GM12878 (cell line): ENCODE measurements around the gene GAK. TPM values are rescaled to one million over a fixed set of nuclear protein-coding genes. Genes with fewer than 3 reads are reported as not detected.
"Not testable (repeated sequence)": the region's sequence is repeated elsewhere in the genome, so short reads cannot be mapped to it uniquely, and the experiment has no call there.

ENCODE experiments used
- ATAC-seq: fragments of 200-7000 bp; cut with Tn5 transposase; 3 replicates; pipeline ENCODE4 v1.9.1; 2020; ENCODE audit warnings: mild to moderate bottlenecking, moderate library complexity
- BruUV-seq: library from RNA; stranded (reverse); fragments of 400-500 nt; replicated peaks from 2 replicates; lab custom pipeline; 2021; lab: Mats Ljungman, UMichigan
- CTCF ChIA-PET: fragments of 300-600 bp; sonication (Branson Sonifier 250); formaldehyde crosslinking; extraction: SDS; loops from one replicate; lab custom pipeline; 2021; ENCODE audit warnings: inconsistent platforms; lab: Yijun Ruan, JAX
- POLR2A ChIA-PET: fragments of 350-600 bp; formaldehyde crosslinking; extraction: SDS; loops from one replicate; lab custom pipeline; 2021; ENCODE audit warnings: inconsistent platforms; lab: Charles Lee
- RAD21 ChIA-PET: fragments of 300-600 bp; sonication (Branson Sonifier 250); formaldehyde crosslinking; loops from one replicate; lab custom pipeline; 2023; ENCODE audit warnings: antibody characterized with exemption; ENCODE audit not compliant: unreplicated experiment; lab: Charles Lee
- SMC1A ChIA-PET: fragments of 300-600 bp; sonication (Branson Sonifier 250); formaldehyde crosslinking; loops from one replicate; lab custom pipeline; 2023; ENCODE audit not compliant: unreplicated experiment, uncharacterized antibody; lab: Charles Lee
- DNase-seq: peaks from one replicate; pipeline ENCODE4 v3.0.0-alpha.2; 2011; ENCODE audit warnings: low read depth, low spot score
- FAIRE-seq: peaks from 3 replicates; lab custom pipeline; 2011; peaks lifted over from hg19 to GRCh38; lab: Jason Lieb, UNC
- H2AFZ ChIP-seq: 2 replicates; pipeline ENCODE4 v1.6.0; 2011; ENCODE audit warnings: low read depth, low read length, control low read depth; ENCODE audit not compliant: control insufficient read depth
- H3K27ac ChIP-seq: 2 replicates; pipeline ENCODE4 v1.5.1; 2011; ENCODE audit warnings: control low read depth; ENCODE audit not compliant: control insufficient read depth, insufficient read depth
- H3K27me3 ChIP-seq, 2 experiments: replicated peaks in 1 of 2; 2 replicates each; pipeline versions ENCODE4 v1.6.0 to v1.6.1; 2011; ENCODE audit warnings: low read length in 1 of 2; ENCODE audit not compliant: control insufficient read depth in 2 of 2, insufficient read depth in 2 of 2
- H3K36me3 ChIP-seq, 2 experiments: 2 replicates each; pipeline ENCODE4 v1.5.1; 2011; ENCODE audit warnings: low read length in 1 of 2; ENCODE audit not compliant: control insufficient read depth in 2 of 2, insufficient read depth in 2 of 2
- H3K4me1 ChIP-seq: 2 replicates; pipeline ENCODE4 v1.6.1; 2011; ENCODE audit warnings: mild to moderate bottlenecking, low read length, moderate library complexity, mixed read lengths; ENCODE audit not compliant: control insufficient read depth, insufficient read depth
- H3K4me2 ChIP-seq: 2 replicates; pipeline ENCODE4 v1.6.0; 2011; ENCODE audit warnings: control low read depth; ENCODE audit not compliant: control insufficient read depth, insufficient read depth
- H3K4me3 ChIP-seq: fragments of 200-600 bp; sonication (generic); 2 replicates; pipeline ENCODE4 v1.5.1; 2016
- H3K79me2 ChIP-seq: 2 replicates; pipeline ENCODE4 v1.6.0; 2011; ENCODE audit warnings: low read length; ENCODE audit not compliant: control insufficient read depth, insufficient read depth
- H3K9ac ChIP-seq: 2 replicates; pipeline ENCODE4 v1.8.0; 2011; ENCODE audit warnings: low read length, control low read depth, mixed read lengths; ENCODE audit not compliant: control insufficient read depth, insufficient read depth
- H3K9me3 ChIP-seq: replicated peaks from 3 replicates; pipeline ENCODE4 v1.5.1; 2011; ENCODE audit warnings: mild to moderate bottlenecking, low read length; ENCODE audit not compliant: control insufficient read depth, insufficient read depth
- H4K20me1 ChIP-seq: 2 replicates; pipeline ENCODE4 v1.6.0; 2011; ENCODE audit not compliant: control insufficient read depth, insufficient read depth
- ATF3 ChIP-seq: IDR thresholded peaks from 2 replicates; pipeline ENCODE4 v1.6.1; 2011; ENCODE audit warnings: low read depth, mild to moderate bottlenecking, low read length, moderate library complexity, borderline replicate concordance; ENCODE audit errors: extremely low read depth
- EP300 ChIP-seq, 2 experiments: fragments of 150-350 bp in 1 of 2; IDR thresholded peaks; 2 replicates each; pipeline ENCODE4 v1.6.1; 2011 to 2012; ENCODE audit warnings: low read depth in 2 of 2, low read length in 2 of 2, borderline replicate concordance in 1 of 2, improper control_type of control experiment in 1 of 2, inconsistent platforms in 1 of 2; ENCODE audit not compliant: control insufficient read depth in 1 of 2
- RUNX3 ChIP-seq: IDR thresholded peaks from 2 replicates; pipeline ENCODE4 v1.6.1; 2012; ENCODE audit warnings: low read length, inconsistent platforms
- SIN3A ChIP-seq: IDR thresholded peaks from 2 replicates; pipeline ENCODE4 v1.6.1; 2012; ENCODE audit warnings: low read depth, low read length, improper control_type of control experiment
- SPI1 ChIP-seq: IDR thresholded peaks from 2 replicates; pipeline ENCODE4 v1.6.1; 2011; ENCODE audit warnings: low read depth, mild to moderate bottlenecking, low read length, moderate library complexity, borderline replicate concordance; ENCODE audit not compliant: insufficient read depth
- STAT1 ChIP-seq: fragments of 450-650 bp; conservative IDR thresholded peaks from 2 replicates; pipeline ENCODE4 v1.6.1; 2014; ENCODE audit warnings: antibody characterized with exemption, mild to moderate bottlenecking
- SUZ12 ChIP-seq: fragments of 200-600 bp; sonication (generic); IDR thresholded peaks from one replicate; pipeline ENCODE4 v1.6.1; 2018; ENCODE audit warnings: antibody characterized with exemption, mild to moderate bottlenecking; ENCODE audit not compliant: unreplicated experiment
- TAF1 ChIP-seq: IDR thresholded peaks from 2 replicates; pipeline ENCODE4 v1.6.1; 2011; ENCODE audit warnings: mild to moderate bottlenecking, low read depth, low read length, borderline replicate concordance
- TCF12 ChIP-seq: IDR thresholded peaks from 2 replicates; pipeline ENCODE4 v1.6.1; 2011; ENCODE audit warnings: low read depth, mild to moderate bottlenecking, low read length
- ZBTB11 ChIP-seq: fragments of 450-650 bp; formaldehyde crosslinking; IDR thresholded peaks from 2 replicates; pipeline ENCODE4 v1.5.0; 2022; ENCODE audit warnings: mild to moderate bottlenecking, missing genetic modification characterization
- WGBS: methylation state at CpG from one replicate; pipeline ENCODE4 v1.1.6; 2016; ENCODE audit warnings: low lambda C conversion rate; ENCODE audit not compliant: insufficient replicate concordance, insufficient coverage; ENCODE audit errors: missing lambda C conversion rate; 5-methylcytosine and 5-hydroxymethylcytosine counted together
- in situ Hi-C: fragments of 300-500 bp; cut with MboI; formaldehyde crosslinking; loops from 9 replicates; pipeline ENCODE4 v1.14.3; 2018; ENCODE audit warnings: mixed read lengths
- intact Hi-C: fragments of 100-400 bp; cut with micrococcal nuclease; formaldehyde crosslinking; loops from one replicate; pipeline ENCODE4 v1.14.2; 2022; ENCODE audit not compliant: unreplicated experiment
- polyA plus RNA-seq, 11 experiments: library from polyadenylated mRNA; depleted of rRNA in 4 of 11; unstranded in 6 of 11; stranded (reverse) in 5 of 11; fragments of >200 nt; fragmentation: Nextera tagmentation in 4 of 11; fragmentation: Illumina TruSeq in 1 of 11; extraction: Ambion mirVana in 4 of 11; extraction: Trizol in 1 of 11; gene quantifications; 1 replicate in 1 of 11; 2 replicates in 10 of 11; pipeline versions ENCODE4 v1.2.1 to v1.2.3, GENCODE V29; 2011 to 2016; ENCODE audit warnings: inconsistent platforms in 2 of 11, missing spikeins in 2 of 11, low read depth in 1 of 11
- total RNA-seq, 4 experiments: library from RNA; depleted of rRNA in 3 of 4; stranded (reverse); fragments of >200 nt in 3 of 4; fragmentation: Illumina TruSeq in 1 of 4; extraction: Trizol in 1 of 4; gene quantifications; 2 replicates each; pipeline versions ENCODE4 v1.2.1 to v1.2.3, GENCODE V29; 2013 to 2021

Gene GAK
- total and polyA plus RNA-seq, 10 of the 15 experiments (the other 5 are each of a cell fraction or from before 2014, with no cell fraction given) = 0.82 to 127 (median 53.8) TPM

GRCh38 chr4:976016-976415 lies 43.9 kb upstream of the GAK start:
- H3K4me3 ChIP-seq, SMC1A ChIA-PET, FAIRE-seq, H3K27me3 ChIP-seq, in situ Hi-C loops, POLR2A ChIA-PET, DNase-seq, RAD21 ChIA-PET, H3K27ac ChIP-seq, H3K79me2 ChIP-seq, BruUV-seq, H2AFZ ChIP-seq, H3K36me3 ChIP-seq, H3K4me2 ChIP-seq, H3K4me1 ChIP-seq, H3K9ac ChIP-seq, intact Hi-C loops, H3K9me3 ChIP-seq, ATAC-seq, CTCF ChIA-PET, H4K20me1 ChIP-seq: not testable (repeated sequence)
- WGBS = 71% methylated on average over 10 of the region's 25 CpGs

GRCh38 chr4:974668-975067 lies 42.6 kb upstream of the GAK start:
- intact Hi-C loops (loop anchor here (5.0 kb wide), 1 partner anchor 37 kb away; no protein-coding TSS in a partner anchor), in situ Hi-C loops (no loop called here)
- no peaks in the 10 kb centered on the region for H3K79me2 ChIP-seq
- no peaks in the 10 kb centered on the region for H3K36me3 ChIP-seq
- H2AFZ ChIP-seq = no peak overlapping the region
- TF ChIP-seq EP300 (IDR thresholded peaks at IDR 0.05; ENCODE audit: borderline replicate concordance in 1 of 2, control insufficient read depth in 1 of 2, low read depth in 2 of 2, low read length in 2 of 2) = no peak
- no peak for TF ChIP-seq SIN3A
- TF ChIP-seq TCF12 = no peak
- TF ChIP-seq TAF1 = no peak
- TF ChIP-seq ZBTB11 (CRISPR knock-in tag) = no peak
- TF ChIP-seq ATF3 = no peak
- no peak for TF ChIP-seq RUNX3
- no peak for TF ChIP-seq STAT1
- TF ChIP-seq SUZ12 = no peak
- TF ChIP-seq SPI1 = no peak
- H3K9me3 ChIP-seq = no peaks in the 10 kb centered on the region; the same call in 2 of the 3 replicates
- ChIA-PET POLR2A (interaction anchor here (1.0 kb wide), 1 partner anchor 43 kb away, joined by 3 read pairs; the partner anchor contains the start of gene GAK), RAD21 (interaction anchor here (0.6 kb wide), 1 partner anchor 256 kb away, joined by 3 read pairs; no protein-coding TSS in a partner anchor), CTCF (no interaction called here), SMC1A (no interaction called here)
- no peaks in the 10 kb centered on the region for H4K20me1 ChIP-seq
- DNase-seq (no peak), FAIRE-seq (no peak), ATAC-seq (no peak)
- H3K9ac ChIP-seq = no peak overlapping the region
- peaks cover 5% of the 10 kb centered on the region; the same call in 1 of the 2 replicates for H3K4me1 ChIP-seq
- H3K4me2 ChIP-seq = no peak overlapping the region
- H3K27me3 ChIP-seq = no peaks in the 10 kb centered on the region
- WGBS = 75% methylated on average over 9 of the region's 9 CpGs
- BruUV-seq = no TSS peak
- no peak overlapping the region for H3K27ac ChIP-seq
- H3K4me3 ChIP-seq = no peak overlapping the region
